Nephron (organoid): ENCODE measurements around the gene BCAS3.
A peak's percentile ranks its signal among the peaks of the same experiment; 100 is the strongest.

Source experiments
- H3K27ac Mint-ChIP-seq, 3 experiments: 2 replicates each; pipeline ENCODE4 v1.8.0; 2020; ENCODE audit warnings: mixed read lengths in 3 of 3, mild to moderate bottlenecking in 2 of 3, moderate library complexity in 1 of 3
- H3K27me3 Mint-ChIP-seq: 2 replicates; pipeline ENCODE4 v1.8.0; 2021; ENCODE audit warnings: low read depth, mild to moderate bottlenecking, moderate library complexity, mixed read lengths
- H3K36me3 Mint-ChIP-seq: 2 replicates; pipeline ENCODE4 v1.8.0; 2020; ENCODE audit warnings: low read depth, mixed read lengths
- H3K4me1 Mint-ChIP-seq: 2 replicates; pipeline ENCODE4 v1.8.0; 2020; ENCODE audit warnings: mixed read lengths
- H3K4me3 Mint-ChIP-seq, 3 experiments: 2 replicates each; pipeline ENCODE4 v1.8.0; 2020; ENCODE audit warnings: mild to moderate bottlenecking in 3 of 3, mixed read lengths in 3 of 3, moderate library complexity in 2 of 3
- H3K9me3 Mint-ChIP-seq: 2 replicates; pipeline ENCODE4 v1.8.0; 2020; ENCODE audit warnings: mixed read lengths
- CTCF ChIP-seq, 3 experiments: fragments of 200-600 bp; sonication (generic); IDR thresholded peaks; one replicate each; pipeline ENCODE4 v1.5.0; 2021; ENCODE audit warnings: antibody characterized with exemption in 3 of 3; ENCODE audit not compliant: unreplicated experiment in 3 of 3

Gene BCAS3

GRCh38 chr17:61209525-61209924 is 531.9 kb downstream of the BCAS3 start:
- H3K27ac Mint-ChIP-seq: peak overlapping the region; percentile 85 to 100 (median 97)

GRCh38 chr17:61211236-61211635 is 533.6 kb downstream of the BCAS3 start:
- TF ChIP-seq CTCF (IDR thresholded peaks at IDR 0.05; ENCODE audit: unreplicated experiment in 3 of 3): no peak
- peaks cover 41% of the 10 kb centered on the region for H3K4me1 Mint-ChIP-seq
- H3K4me3 Mint-ChIP-seq: no peak overlapping the region
- H3K27ac Mint-ChIP-seq: peak overlapping the region; percentile 8 to 100 (median 8)
- H3K9me3 Mint-ChIP-seq: no peaks in the 10 kb centered on the region
- H3K27me3 Mint-ChIP-seq: no peaks in the 10 kb centered on the region
- no peaks in the 10 kb centered on the region for H3K36me3 Mint-ChIP-seq

More at GRCh38 chr17:61209525-61209924, 531.9 kb downstream of the BCAS3 start:
- TF ChIP-seq CTCF (IDR thresholded peaks at IDR 0.05; ENCODE audit: unreplicated experiment in 3 of 3): no peak
- Mint-ChIP-seq H3K4me3 (peak overlapping the region in 2 of 3 experiments; percentile 6 to 9), H3K9me3 (no peaks in the 10 kb centered on the region), H3K4me1 (peaks cover 53% of the 10 kb centered on the region), H3K27me3 (no peaks in the 10 kb centered on the region), H3K36me3 (no peaks in the 10 kb centered on the region)

GRCh38 chr17:61212655-61213054 is 535.0 kb downstream of the BCAS3 start:
- H3K27ac Mint-ChIP-seq: no peak overlapping the region
- H3K4me3 Mint-ChIP-seq: no peak overlapping the region
- no peaks in the 10 kb centered on the region for H3K36me3 Mint-ChIP-seq
- TF ChIP-seq CTCF (IDR thresholded peaks at IDR 0.05; ENCODE audit: unreplicated experiment in 3 of 3): no peak
- peaks cover 39% of the 10 kb centered on the region for H3K4me1 Mint-ChIP-seq
- H3K9me3 Mint-ChIP-seq: no peaks in the 10 kb centered on the region
- H3K27me3 Mint-ChIP-seq: no peaks in the 10 kb centered on the region

- H3K4me1 Mint-ChIP-seq: peaks cover 23% of the 10 kb centered on the region
- H3K27ac Mint-ChIP-seq: peak overlapping the region in 1 of 3 experiments; percentile 33
- no peak for TF ChIP-seq CTCF (IDR thresholded peaks at IDR 0.05; ENCODE audit: unreplicated experiment in 3 of 3)
- no peaks in the 10 kb centered on the region for H3K9me3 Mint-ChIP-seq
- no peaks in the 10 kb centered on the region for H3K36me3 Mint-ChIP-seq
- no peak overlapping the region for H3K4me3 Mint-ChIP-seq
- H3K27me3 Mint-ChIP-seq: no peaks in the 10 kb centered on the region
Measured at GRCh38 chr17:61214753-61215152, 537.1 kb downstream of the BCAS3 start.

- Mint-ChIP-seq H3K27ac (no peak overlapping the region), H3K9me3 (no peaks in the 10 kb centered on the region), H3K4me1 (peaks cover 16% of the 10 kb centered on the region), H3K4me3 (no peak overlapping the region), H3K36me3 (no peaks in the 10 kb centered on the region), H3K27me3 (no peaks in the 10 kb centered on the region)
- no peak for TF ChIP-seq CTCF (IDR thresholded peaks at IDR 0.05; ENCODE audit: unreplicated experiment in 3 of 3)
Measured at GRCh38 chr17:61216066-61216465, 538.4 kb downstream of the BCAS3 start.

GRCh38 chr17:61217878-61218437 is 540.3 kb downstream of the BCAS3 start:
- peaks cover 19% of the 10 kb centered on the region for H3K4me1 Mint-ChIP-seq
- H3K36me3 Mint-ChIP-seq: no peaks in the 10 kb centered on the region
- H3K27me3 Mint-ChIP-seq: no peaks in the 10 kb centered on the region
- TF ChIP-seq CTCF (IDR thresholded peaks at IDR 0.05; ENCODE audit: unreplicated experiment in 3 of 3): no peak
- peak overlapping the region in 1 of 3 experiments; percentile 48 for H3K27ac Mint-ChIP-seq
- H3K9me3 Mint-ChIP-seq: no peaks in the 10 kb centered on the region
- no peak overlapping the region for H3K4me3 Mint-ChIP-seq
